ENCODE measurements around the gene CXorf65. TPM values are rescaled to one million over a fixed set of nuclear protein-coding genes. Genes with fewer than 3 reads are reported as not detected.

The CXorf65 gene
- 21.1 and 24.6 TPM in 2 replicates for total RNA-seq

DNA sequence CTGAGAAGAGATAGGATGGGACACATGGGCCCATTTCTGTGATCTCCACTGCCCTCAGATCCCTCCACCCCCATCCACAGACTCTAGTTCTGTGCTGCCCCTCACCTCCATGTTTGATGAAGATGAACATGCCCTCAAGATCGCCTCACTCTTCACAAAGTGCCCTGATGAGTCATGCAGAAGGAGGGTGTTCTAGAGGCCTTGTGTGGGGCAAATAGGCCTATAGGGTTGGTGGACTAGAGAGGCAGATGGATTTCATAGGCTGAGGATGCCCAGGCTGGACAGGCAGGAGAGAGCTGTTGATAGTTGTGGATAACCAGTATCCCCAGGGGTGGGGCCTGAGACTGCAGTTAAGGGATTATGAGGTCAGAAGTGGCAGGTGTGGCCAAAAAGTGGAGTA, at the start of gene CXorf65:
TSS of gene CXorf65 (minus strand) at position 314 of the 400 bp plus-strand sequence. CDS start at position 130, 184 bp downstream.
- intact Hi-C loops (cut with micrococcal nuclease) = no loop called here

DNA sequence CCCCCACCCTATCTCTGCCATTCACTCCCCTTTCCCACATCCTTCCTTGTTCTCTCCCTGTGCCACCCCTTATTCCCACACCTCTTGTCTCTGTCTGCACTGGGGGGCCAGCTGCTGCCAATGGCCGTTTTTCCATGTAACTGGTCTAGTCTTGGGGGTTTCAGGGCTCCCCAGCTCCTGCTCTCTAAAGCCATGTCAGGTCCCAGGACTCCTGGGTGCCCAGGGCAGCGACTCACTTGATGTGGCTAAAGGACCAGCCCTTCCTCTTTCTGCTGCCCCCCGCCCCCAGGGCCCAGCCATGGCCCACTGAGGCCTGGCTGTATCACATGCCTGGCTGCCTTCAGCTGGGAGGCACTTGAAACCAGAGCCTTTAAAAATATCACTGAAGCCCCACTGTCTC, 48.1 kb upstream of the CXorf65 start:
- intact Hi-C loops (cut with micrococcal nuclease) = no loop called here

DNA sequence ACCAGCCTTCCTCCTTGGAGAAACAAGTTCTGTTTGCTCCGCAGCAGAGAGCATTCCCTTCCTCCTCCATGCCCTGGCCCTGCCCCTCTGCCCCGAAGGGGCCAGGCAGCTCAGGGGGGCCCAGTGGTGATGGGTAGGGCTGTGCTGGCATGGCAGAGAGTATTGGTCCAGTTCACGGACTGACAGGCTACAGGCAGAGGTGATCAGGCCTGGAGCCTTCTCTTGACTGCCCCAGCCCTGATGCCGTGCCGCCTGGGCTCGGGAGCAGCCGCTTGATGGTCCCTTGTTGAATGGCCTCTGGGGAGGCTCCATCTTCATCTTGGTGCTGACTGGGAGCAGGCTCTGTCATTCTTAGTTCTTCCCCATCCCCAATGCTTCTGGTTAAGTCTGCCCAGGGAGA, 47.7 kb upstream of the CXorf65 start:
- intact Hi-C loops (cut with micrococcal nuclease) = no loop called here

DNA sequence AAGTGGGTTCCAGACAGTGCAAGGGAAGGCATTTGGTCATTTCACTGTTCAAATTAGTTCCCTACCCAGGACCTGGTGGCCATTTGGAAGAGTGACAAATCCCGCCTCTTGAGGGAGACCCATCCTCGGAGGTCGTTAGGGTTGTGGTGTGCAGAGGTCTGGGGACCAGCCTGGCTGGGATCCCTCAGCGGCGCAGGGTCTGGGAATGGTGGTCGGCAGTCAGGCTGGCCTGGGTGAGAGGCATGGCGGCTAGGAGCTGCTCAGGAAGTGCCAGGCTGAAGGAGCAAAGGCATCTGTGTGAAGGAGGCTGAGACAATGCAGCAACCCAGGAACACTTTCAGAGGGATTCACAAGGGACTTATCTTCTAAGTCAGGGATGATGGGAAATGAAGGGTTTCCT, 44.8 kb upstream of the CXorf65 start:
- intact Hi-C loops (cut with micrococcal nuclease) = no loop called here

DNA sequence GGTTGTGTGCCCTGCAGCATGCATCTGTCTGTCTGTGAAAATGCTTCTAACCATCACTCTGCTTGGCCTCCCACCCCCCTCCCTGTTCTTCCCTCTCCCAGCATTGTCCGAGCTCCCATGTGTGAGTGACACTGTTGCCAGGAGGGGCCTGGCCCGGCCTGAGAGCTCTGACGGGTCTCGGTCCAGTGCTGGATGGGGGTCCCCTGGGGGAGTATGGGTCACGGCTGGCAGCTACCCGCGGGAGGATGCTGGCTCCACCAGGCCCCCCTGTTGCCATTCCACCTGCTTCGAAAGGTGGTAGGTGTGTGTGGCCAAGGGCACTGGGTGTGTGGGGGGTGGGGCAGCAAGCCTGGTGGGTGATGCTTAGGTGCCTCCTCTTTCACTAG, 41.7 kb upstream of the CXorf65 start:
- intact Hi-C loops (cut with micrococcal nuclease) = no loop called here

DNA sequence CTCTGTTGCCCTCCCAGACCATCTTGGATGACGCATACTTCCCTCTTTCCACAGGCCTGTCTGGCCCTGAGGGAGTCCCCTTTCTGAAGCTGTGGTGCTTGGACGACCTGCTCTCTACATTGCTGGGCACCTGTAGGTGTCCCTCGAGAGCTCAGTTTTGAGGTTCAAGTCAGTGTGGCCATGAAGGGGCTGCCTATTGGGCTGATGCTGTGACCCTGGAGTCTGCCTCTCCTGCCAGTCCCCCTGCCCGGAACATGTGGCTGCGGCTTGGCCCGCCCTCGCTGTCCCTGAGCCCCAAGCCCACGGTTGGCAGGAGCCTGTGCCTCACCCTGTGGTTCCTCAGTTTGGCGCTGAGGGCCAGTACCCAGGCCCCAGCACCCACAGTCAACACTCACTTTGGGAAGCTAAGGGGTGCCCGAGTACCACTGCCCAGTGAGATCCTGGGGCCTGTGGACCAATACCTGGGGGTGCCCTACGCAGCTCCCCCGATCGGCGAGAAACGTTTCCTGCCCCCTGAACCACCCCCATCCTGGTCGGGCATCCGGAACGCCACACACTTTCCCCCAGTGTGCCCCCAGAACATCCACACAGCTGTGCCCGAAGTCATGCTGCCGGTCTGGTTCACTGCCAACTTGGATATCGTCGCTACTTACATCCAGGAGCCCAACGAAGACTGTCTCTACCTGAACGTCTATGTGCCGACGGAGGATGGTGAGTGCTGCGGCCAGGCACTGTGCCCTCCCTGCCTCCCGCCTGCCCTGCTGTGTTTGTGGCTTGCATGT, 41.1 kb upstream of the CXorf65 start:
- intact Hi-C loops (cut with micrococcal nuclease) = no loop called here

DNA sequence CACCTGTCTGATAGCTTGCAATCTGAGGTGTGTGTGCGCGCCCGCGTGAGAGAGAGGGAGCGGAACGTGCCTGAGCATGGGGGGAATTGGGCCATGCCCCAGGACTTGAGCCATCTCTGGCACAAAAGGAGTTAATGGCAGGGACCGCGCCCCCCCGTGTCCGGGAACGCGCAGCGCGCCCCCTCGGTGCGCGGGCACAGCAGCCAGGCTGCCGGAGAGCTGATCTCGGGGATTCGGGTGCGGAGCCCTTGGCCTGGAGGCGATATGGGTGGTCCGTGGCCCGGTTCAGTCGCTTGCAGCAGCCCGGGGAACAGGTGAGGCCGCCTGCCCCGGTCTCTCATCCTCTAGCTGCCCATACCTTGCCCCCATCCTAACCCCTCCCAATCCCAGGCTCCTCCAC, 38.1 kb upstream of the CXorf65 start, which contains the start of gene NLGN3:
TSS of gene NLGN3 (plus strand) at position 191 of the 400 bp plus-strand sequence. CDS start 2,909 bp downstream, outside the sequence.
- intact Hi-C loops (cut with micrococcal nuclease) = no loop called here

DNA sequence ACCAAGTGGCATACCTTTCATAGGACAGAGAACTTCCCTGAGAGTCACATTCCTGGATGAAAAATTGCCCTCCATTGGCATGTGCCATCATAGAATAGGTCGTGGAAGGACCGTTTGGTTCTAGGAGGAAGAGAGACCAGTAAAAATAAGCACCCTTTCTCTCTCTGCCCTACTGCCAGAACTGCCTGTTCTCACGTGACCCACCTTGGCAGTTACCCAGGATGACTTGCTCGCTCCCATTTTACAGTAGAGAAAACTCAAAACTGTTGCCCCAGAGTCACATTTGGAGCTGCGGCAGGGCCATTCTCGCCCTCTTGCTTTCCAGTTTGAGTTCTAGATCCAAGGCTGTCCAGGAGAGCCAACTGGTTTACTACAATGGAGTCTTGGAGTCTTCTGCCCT, 37.0 kb upstream of the CXorf65 start:
- intact Hi-C loops (cut with micrococcal nuclease) = no loop called here

DNA sequence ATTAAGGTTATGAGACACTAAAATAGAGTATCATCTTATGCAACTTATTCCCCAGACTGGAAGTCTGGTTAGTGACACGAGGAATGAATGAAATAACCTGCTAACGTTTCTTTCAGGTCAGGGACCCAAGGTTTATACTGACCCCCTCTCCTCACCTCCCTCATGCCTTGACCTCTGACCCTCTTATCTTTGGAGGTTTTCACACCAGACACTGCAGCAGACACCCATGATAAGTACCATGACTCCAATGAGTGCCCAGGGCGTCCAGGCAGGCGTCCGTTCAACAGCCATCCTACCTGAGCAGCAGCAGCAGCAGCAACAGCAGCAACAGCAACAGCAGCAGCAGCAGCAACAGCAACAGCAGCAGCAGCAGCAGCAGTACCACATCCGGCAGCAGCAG, 33.9 kb upstream of the CXorf65 start:
- intact Hi-C loops (cut with micrococcal nuclease) = no loop called here

DNA sequence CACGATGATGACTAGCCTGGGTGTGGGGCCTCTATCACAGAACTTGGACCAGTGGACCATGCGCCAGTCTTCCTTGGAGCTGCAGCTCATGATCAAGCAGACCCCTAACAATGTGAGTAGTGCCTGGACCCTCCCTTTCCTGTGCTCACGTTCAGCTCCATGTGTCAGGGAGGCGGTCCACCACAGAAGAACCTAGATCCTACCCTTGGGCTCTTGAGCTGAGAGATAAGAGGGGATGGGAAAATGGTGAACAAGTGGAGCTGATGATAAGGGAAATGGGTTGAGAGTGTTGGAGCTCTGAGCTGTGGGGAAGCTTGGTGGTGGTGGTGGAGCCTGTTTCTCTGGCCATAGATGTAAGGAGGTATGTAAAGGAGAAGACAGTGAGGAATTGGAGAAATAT, 25.0 kb upstream of the CXorf65 start:
- intact Hi-C loops (cut with micrococcal nuclease) = no loop called here

DNA sequence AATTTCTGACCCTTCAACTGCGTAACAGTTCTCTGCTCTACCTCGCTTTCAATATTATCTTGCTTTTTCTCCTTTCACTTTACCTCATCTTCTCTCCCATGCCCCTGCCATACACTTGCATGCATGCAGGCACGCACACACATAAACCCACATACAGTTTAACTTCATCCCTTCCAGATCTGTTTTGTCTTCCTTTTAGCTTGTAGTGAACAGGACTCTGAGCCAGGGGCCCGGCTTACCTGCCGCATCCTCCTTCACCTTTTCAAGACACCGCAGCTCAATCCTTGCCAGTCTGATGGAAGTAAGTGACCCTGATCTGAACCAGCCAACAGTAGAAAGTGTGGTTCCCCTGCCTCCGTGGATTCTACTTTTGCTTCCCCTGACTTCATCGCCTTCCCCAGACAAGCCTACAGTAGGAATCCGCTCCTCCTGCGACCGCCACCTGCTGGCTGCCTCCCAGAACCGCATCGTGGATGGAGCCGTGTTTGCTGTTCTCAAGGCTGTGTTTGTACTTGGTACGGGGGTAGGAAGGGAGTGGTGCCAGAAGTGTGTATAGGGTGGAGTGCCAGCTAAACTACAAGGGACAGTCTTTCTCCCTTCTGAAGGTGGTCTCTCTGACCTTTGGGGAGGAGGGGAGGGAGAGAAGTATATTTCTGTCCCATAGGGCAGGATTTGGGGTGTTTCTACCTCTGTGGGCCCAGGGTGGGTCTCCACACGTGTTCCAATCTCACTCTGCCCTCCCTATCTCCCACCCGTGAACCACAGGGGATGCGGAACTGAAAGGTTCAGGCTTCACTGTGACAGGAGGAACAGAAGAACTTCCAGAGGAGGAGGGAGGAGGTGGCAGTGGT, 22.6 kb upstream of the CXorf65 start:
- intact Hi-C loops (cut with micrococcal nuclease) = loop anchor here (1.0 to 2.0 kb wide), 2 partner anchors 31 to 158 kb away; no protein-coding TSS in a partner anchor

DNA sequence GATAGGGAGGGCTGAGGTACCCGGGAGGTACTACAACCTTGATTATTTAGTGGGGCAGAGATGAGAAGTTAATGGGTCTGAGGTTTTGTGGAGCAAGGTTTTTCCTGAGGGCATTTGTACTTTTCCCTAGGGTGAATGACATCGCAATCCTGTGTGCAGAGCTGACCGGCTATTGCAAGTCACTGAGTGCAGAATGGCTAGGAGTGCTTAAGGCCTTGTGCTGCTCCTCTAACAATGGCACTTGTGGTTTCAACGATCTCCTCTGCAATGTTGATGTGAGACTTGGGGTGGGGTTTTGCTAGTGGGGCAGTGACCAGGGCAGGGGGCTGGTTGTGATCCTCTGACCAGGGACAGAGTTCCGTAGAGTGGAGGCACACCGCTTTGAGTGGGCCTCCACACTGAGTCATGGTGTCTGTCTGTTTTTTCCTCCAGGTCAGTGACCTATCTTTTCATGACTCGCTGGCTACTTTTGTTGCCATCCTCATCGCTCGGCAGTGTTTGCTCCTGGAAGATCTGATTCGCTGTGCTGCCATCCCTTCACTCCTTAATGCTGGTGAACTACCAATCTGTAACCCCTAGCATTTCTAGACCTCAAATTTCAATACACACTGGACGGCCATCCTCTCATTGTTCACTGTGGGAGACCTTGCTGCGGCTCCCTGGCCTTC, 21.8 kb upstream of the CXorf65 start:
- intact Hi-C loops (cut with micrococcal nuclease) = loop anchor here (2.0 kb wide), 1 partner anchor 157 kb away; no protein-coding TSS in a partner anchor

DNA sequence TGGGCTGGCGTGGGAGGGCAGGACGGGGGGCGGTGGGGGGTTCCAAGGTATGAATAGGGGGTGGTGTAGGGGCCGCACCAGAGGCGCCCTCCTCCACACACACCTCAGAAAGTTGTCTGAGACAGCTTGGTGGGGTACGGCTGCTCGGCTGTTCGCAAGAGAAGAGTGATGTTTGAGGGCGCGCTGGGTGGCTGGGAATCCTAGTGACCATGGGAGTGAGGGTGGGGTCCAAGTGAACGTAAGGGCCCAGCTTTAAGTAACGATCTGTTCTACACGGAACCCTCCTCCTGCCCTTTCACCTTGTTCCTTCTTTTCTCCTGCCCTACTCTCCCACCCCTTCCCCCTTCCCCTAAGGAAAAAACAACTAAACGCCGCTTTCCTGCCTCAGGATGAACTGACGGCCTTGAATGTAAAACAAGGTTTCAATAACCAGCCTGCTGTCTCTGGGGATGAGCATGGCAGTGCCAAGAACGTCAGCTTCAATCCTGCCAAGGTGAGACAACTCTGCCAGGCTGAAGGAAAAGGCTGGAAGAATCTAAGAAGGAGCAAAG, 12.5 kb upstream of the CXorf65 start:
- intact Hi-C loops (cut with micrococcal nuclease) = loop anchor here (1.0 to 10.0 kb wide), 3 partner anchors 8 to 246 kb away; partner anchors contain the start of genes IL2RG and TAF1

DNA sequence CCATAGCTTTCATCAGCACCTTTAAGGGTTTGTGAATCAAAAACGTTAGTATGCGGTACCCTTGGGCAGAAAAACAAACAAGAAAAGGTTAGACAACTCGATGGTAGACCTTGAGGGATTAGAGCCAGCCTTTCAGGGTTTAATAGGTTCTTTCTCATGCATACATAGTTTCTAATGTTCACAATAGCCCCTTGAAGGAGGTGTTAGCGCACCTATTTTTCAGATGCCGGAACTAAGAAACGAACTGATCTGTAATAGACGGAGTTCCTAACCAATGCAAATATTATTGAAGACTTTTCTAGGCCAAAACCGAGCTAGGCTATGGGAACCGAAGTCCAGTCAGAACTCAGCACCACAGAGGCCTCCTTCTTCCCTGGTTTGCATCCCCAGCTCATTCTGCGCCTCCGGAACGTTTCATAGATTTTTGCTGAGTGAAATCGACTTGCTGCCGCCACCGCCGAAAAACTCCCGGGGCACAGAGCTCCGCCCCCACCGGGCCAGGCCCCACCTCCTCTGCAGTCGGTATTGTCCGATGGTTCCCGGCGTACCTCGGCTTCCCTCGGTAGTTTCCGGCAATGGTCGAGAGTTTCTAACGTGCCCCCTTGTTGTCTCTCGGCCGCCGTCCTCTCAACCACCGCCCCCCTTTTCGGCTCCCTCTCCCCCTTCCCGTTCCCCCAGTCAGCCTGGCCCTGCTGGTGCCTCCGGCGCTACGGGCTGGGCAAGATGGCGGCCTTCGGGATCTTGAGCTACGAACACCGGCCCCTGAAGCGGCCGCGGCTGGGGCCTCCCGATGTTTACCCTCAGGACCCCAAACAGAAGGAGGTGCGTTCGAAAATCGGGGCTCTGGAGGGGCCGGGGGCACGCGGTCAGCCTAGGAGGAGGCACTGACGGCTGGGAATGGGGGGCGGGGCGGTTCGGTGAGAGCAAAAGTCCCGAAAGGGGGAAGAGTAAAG, 11.8 kb upstream of the CXorf65 start, which contains the start of gene MED12:
TSS of gene MED12 (plus strand) at position 565 of the 953 bp plus-strand sequence. CDS start at position 724, 159 bp downstream.
- intact Hi-C loops (cut with micrococcal nuclease) = loop anchor here (2.0 to 10.0 kb wide), 2 partner anchors 16 to 246 kb away; partner anchors contain the start of gene TAF1

DNA sequence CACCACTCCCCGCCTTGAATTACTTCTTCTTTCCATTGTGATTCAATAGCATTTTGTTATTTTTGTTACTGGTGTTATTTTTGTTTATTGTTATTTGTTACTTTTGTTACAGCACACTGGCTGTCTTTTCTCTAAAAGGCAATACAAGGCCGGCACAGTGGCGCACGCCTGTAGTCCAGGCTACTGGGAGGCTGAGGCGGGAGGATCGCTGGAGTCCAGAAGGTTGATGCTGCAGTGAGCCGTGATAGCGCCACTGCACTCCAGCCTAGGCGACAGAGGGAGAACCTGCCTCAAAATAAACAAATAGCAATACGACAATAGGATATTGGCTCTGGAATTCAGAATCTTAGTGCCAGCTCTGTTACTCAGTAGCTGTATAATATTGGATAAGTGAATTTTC, 10.8 kb upstream of the CXorf65 start:
- intact Hi-C loops (cut with micrococcal nuclease) = loop anchor here (10.0 kb wide), 1 partner anchor 247 kb away; the partner anchor contains the start of gene TAF1

DNA sequence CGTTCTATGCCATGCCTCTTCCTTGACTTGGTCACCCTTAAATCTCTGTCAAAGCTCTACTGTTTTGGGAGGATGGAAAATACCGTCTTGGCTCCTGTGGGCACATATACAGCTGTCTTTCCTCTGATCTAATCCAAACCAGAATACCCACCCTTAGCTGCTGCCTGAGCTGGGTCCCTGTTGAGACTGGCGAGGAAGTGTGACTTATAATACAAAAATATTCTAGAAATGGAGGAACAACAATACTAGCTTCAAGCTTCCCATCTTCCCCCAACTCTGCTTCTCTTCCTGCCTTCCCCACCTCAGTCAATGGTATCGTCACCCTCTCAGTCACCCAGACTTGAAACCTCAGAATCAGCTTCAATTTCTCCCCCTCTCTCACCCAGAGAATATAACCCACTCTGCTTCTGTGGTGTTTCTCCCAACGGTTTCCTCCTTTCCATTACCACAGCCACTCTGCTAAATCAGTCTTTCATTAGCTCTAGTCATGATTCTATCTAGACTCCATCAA, 5.4 kb upstream of the CXorf65 start:
- intact Hi-C loops (cut with micrococcal nuclease) = loop anchor here (1.0 to 10.0 kb wide), 7 partner anchors 7 to 423 kb away; partner anchors contain the start of genes NONO, SNX12 and TAF1

DNA sequence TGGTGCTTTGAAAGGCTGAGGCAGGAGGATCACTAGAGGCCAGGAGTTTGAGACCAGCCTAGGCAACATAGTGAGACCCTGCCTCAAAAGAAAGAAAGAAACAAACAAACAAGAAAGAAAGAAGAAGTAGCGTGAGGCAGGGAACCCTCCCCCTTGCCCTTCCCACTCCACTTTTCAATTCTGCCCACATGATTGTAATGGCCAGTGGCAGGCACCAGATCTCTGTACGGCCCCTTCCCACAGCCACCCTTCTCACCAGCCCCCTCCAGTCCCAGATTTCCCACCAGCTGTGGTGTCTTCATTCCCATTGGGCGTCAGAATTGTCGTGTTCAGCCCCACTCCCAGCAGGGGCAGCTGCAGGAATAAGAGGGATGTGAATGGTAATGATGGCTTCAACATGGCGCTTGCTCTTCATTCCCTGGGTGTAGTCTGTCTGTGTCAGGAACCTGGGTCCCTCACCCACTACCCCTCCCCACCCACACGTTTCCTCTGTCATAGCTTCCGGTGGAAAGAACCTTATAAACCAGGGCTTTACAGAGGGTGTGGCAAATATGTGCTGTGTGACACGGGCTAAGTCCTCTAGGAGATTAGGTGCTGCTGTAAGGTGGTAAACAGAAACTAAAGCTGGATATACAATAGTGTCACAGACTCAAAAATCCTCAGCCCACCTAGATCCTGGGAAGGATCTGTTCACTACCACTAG, 4.8 kb upstream of the CXorf65 start, which contains the start of gene IL2RG:
TSS of gene IL2RG (minus strand) at position 437 of the 703 bp plus-strand sequence. CDS start at position 399, 38 bp downstream.
- intact Hi-C loops (cut with micrococcal nuclease) = loop anchor here (1.0 to 10.0 kb wide), 7 partner anchors 8 to 424 kb away; partner anchors contain the start of genes NONO, SNX12 and TAF1

DNA sequence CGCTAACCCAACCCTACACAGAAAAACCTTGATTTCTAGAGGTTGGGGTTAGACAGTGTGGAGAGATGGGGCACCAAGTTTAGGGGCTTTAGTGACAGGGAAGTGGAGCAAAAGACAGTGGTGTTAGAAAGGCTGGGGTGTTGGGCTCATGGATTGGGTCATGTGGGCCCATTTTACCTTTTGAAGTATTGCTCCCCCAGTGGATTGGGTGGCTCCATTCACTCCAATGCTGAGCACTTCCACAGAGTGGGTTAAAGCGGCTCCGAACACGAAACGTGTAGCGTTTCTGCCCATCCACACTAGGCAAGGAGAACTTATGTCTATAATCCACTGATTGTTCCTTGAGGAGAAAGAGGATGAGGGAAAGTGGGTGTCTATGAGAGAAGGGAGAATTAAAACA, 2.5 kb upstream of the CXorf65 start:
- intact Hi-C loops (cut with micrococcal nuclease) = no loop called here
